ENCODE results near the gene UGT2B7. TPM values are rescaled to one million over a fixed set of nuclear protein-coding genes. Genes with fewer than 3 reads are reported as not detected.
"Not testable (repeated sequence)": the region's sequence is repeated elsewhere in the genome, so short reads cannot be mapped to it uniquely, and the experiment has no call there.

Gene UGT2B7
- 218 TPM for total RNA-seq

DNA sequence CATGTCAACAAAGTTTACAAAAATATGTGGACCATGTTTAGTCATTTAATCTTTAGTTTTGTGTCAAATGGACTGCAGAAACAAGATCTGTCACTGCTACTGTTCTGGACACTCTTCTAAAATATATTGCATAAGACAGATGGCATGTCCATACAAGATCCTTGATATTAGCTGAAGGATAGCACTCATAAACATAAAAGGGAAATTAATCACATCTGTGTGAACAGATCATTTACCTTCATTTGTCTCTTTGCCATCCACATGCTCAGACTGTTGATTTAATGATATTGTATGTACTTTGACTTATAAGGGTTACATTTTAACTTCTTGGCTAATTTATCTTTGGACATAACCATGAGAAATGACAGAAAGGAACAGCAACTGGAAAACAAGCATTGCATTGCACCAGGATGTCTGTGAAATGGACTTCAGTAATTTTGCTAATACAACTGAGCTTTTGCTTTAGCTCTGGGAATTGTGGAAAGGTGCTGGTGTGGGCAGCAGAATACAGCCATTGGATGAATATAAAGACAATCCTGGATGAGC lies at the start of gene UGT2B7:
UGT2B7 (plus strand) TSS at position 364 of the 546 bp plus-strand sequence; CDS start at position 411, 47 bp downstream.
- ATAC-seq, result peak; percentile 77
- peak; percentile 54 for DNase-seq (ENCODE audit: low spot score)

DNA sequence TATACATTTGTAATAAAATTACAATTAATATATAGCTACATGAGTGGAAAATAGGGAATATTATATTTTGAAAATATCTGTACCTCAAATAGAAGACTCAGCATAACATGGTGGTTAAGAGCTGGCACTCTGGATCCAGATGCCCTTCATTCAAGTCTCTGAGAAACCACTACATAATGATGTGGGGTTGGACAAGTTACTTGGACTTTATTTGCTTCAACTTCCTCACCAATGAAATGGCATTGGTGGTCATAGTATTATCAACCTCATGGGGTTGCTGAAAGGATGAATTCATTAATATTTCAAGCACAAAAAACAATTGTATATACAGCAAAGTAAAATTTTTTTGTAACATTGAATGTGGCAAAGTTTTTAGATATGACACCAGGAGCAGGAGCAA lies 46.4 kb upstream of the UGT2B7 start:
- DNase-seq (ENCODE audit: low spot score), result no peak
- ATAC-seq, result no peak

DNA sequence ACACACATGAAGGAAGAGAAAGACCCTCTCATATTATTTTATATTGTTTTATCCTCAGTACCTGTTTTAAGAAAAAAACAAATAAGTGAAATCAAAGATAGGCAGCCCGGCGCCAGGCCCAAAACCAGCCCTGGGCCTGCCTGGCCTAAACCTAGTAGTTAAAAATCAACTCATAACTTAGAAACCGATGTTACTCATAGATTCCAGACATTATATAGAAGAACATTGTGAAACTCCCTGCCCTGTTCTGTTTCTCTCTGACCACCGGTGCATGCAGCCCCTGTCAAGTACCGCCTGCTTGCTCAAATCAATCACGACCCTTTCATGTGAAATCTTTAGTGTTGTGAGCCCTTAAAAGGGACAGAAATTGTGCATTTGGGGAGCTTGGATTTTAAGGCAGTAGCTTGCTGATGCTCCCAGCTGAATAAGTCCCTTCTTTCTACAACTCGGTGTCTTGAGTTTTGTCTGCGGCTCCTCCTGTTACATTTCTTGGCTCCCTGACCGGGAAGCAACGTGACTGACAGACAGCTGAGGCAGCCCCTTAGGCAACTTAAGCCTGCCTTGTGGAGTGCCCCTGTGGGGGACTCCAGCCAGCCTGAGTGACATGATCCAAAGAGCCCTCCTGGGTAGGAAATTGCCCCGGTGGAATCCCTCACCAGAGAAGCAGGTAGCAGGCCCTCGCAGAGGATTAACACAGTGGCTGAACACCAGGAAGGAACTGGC lies 45.3 kb upstream of the UGT2B7 start:
- not testable (repeated sequence) for DNase-seq (ENCODE audit: low spot score)
- ATAC-seq, result peak; percentile 49

DNA sequence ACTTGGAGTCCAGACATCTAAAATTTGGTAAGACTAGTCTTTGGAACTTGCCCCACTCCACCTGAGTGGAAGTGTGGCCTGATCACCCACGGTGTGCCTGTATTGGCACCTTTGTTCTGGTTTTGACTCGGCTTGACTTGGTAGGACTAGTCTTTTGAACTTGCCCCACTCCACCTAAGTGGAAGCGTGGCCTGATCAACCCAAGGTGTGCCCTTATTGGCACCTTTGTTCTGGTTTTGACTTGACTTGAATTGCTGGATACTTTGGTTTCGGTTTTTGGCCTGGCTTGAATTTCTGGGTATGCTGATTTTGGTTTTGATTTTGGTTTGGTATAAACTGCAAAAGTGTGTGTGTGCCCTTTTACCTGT lies 44.7 kb upstream of the UGT2B7 start:
- DNase-seq (ENCODE audit: low spot score) (no peak), ATAC-seq (peak; percentile 32)

DNA sequence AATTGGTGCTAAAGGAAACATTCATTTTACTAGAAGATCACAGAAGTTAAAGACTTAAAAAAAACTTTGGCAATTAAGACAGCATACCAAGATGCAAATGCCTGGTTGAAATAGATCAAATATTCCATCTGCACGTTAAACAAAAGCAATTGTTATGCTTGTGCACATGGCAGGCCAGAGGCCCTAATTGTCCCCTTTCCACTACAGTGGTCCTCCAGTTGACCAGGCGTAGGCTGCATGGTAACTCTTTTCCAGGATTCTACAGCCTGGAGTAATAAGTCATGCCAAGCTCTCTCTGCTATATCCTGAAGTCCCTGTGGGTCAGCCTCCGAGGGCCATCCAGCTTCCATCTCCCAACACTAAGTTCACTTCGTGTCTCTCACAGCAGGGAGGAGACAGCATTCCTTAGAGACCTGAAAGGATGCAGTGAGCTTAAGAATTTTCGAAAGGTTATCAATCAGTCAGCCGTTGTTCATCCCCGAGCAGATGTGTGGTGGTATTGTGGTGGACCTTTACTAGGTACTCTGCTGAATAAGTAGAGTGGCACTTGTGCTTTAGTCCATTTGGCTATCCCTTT lies 42.9 kb upstream of the UGT2B7 start:
- not testable (repeated sequence) for DNase-seq (ENCODE audit: low spot score); ATAC-seq

DNA sequence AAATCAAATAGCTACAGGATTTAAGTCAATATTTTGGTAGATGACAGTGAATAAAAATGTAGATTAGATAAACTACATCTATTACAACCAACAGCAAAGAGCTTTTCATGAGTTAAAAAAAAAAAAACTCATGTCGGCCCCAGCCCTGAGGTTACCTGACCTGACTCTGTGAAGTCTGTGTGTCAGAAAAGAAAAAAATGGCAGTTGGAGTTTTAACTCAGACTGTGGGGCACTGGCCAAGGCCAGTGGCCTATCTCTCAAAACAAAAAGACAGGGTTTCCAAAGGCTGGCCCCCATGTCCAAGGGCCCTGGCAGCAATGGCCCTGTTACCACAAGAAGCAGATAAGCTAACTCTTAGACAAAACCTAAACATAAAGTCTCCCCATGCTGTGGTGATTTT lies 42.2 kb upstream of the UGT2B7 start:
- not testable (repeated sequence) for DNase-seq (ENCODE audit: low spot score); ATAC-seq

DNA sequence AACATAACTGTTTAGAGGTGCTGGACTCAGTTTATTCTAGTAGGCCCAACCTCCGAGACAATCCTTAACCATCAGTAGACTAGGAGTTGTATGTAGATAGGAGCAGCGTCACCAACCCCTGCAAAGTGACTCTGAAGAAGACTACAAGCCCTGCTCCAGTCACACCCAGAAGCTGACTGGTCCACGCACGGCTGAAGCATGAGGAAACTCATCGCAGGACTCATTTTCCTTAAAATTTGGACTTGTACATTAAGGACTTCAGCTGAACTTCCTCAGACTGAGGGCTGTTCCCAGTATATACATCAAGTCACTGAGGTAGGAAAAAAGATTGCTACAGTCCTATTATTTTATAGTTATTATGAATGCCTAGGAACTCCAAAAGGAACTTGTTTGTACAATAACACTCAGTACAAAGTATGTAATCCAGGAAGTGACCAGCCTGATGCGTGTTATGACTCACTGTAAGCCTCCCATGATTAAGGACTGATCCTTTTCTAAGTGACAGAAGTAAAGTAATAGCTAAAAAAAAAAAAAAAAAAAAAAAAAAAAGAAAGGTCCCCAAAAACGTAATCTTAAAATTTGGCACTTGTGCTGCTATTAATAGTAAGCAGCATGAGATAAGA lies 41.6 kb upstream of the UGT2B7 start:
- DNase-seq (ENCODE audit: low spot score) (no peak), ATAC-seq (no peak)

DNA sequence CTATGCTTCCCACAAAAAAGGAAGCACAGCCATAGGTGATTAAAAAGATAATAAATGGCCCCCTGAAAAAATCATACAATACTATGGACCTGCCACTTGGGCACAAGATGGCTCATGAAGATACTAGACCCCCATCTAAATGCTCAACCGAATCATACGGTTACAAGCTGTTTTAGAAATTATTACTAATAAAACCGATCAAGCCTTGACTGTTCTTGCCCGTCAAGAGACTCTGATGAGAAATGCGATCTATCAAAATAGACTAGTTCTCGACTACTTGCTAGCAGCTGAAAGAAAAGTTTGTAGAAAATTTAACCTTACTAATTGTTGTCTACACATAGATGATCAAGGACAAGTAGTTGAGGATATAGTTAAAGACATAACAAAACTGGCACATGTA lies 40.1 kb upstream of the UGT2B7 start:
- no peak for ATAC-seq
- no peak for DNase-seq (ENCODE audit: low spot score)

DNA sequence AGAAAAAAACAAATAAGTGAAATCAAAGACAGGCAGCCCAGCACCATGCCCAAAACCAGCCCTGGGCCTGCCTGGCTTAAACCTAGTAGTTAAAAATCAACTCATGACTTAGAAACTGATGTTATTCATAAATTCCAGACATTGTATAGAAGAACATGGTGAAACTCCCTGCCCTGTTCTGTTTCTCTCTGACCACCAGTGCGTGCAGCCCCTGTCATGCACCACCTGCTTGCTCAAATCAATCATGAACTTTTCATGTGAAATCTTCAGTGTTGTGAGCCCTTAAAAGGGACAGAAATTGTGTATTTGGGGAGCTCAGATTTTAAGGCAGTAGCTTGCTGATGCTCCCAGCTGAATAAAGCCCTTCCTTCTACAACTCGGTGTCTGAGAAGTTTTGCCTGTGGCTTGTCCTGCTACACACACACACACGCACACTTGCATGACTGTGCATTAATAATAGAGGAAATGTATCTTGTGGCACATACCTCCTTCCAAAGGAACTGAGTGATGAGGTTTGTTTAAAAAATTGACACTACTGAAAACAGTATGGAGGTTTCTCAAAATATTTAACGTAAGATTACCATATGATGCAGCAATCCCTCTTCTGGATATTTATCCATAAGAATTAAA lies 39.2 kb upstream of the UGT2B7 start:
- DNase-seq (ENCODE audit: low spot score), result no peak
- no peak for ATAC-seq

DNA sequence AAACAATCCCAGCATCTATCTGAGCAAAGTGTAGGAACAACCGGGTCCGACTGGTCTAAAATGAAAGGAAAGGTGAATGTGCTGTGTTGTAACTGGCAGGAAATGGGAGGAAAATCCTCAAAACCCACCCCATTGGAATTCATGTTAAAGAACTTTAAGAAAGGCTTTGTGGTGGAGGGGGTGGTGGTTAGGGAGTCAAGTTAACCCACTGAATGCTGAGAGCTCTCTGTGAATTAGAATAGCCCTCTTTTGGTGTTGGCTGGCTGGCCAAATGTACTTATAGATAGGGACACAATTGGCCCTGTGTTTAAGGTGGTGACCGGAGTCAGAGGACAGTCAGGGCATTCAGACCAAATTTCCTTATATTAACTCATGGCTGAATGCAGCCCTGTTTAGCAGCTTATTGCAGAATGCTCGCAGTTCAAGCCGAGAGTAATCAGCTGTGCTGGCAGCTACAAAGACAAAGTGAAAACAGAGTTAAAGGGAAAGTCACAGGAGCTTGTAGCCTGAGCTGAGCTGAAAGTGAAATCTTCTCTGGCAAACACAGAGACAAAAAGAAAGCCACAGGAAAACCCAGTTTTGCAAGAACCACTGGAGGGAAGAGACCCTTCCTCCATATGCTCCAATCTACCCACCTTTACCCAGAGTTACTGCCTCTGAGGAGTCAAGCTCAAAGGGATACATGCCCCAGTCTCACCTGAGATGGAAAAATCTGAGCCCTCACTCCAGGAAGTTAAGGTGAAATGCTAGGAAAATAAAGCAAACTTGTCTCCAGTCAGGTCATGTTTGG lies 38.5 kb upstream of the UGT2B7 start:
- DNase-seq (ENCODE audit: low spot score) (no peak), ATAC-seq (peak; percentile 69)

DNA sequence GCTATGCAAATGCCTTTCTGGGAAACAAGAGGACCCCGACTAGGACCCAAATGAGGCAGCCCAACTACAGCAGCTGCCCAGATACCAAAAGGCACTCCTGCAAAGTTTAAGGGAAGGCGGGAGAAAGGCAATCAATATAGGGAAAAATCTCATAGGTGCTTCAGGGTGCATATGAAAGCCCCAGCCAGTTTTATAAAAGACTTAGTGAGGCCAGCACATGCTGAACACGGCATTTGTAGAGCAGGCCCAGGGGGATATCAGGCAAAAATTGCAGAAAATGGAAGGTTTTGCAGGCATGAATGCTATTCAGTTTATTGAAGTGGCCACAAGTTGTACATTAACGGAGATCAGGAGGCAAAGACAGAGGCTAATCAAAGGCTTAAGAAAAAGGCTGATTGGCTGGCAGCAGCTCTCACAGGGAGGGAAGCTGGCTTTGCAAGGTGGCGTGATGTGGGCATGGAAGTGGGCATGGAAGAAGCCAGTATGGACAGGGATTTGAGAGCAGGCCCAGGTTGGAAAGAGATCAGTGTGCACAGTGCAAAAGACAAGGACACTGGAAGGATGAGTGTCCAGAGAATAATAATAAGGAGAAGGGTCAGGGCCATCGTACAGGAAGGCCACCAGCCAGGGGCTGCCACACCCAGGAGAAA lies 37.7 kb upstream of the UGT2B7 start:
- ATAC-seq, result peak; percentile 62
- DNase-seq (ENCODE audit: low spot score), result peak; percentile 73

DNA sequence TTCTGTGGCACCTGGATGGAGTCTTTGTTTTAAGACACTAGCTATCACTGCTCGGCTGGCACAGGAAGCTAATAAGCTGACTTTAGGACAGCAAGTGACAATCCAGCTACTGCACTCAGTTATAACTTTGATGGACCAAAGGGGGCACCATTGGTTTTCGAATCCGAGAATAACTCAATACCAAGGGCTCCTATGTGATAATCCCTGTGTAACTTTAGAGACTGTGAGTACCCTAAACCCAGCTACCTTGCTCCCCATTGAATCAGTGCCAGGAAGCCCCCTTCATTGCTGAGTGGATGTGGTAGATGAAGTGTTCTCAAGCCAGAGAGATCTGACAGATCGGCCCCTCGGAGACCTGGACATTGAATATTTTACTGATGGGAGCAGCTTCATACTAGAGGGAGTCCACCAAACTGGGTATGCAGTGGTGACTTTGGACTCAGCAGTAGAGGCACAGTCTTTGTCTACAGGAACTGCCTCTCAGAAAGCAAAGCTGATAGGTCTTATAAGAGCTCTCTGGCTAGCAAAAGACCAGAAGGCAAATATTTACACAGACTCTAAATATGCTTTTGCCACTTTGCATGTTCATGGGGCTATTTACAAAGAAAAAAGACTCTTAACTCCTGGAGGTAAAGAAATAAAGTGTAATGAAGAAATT lies 35.5 kb upstream of the UGT2B7 start:
- peak; percentile 60 for DNase-seq (ENCODE audit: low spot score)

DNA sequence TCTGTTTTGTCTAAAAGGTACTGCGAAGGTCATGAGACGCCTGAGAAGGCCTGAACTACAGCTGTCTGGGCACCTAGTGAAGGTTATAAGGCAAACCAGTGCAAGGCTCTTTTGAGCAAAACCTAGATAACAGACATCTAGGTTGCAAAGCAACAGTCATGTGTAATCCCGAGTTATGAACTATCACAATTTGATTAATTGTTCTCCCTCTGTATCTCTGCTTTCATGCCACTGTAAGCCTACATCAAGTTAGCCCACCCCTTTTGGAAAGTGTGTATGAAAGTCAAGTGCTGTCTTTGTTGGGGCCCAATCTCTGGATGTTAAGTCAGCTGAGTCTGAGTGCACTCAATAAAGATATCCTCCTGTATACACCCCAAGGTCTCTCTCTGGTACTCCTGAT lies 31.9 kb upstream of the UGT2B7 start:
- no peak for ATAC-seq

More for the DNA sequence above, 35.5 kb upstream of the UGT2B7 start:
- peak; percentile 80 for ATAC-seq

DNA sequence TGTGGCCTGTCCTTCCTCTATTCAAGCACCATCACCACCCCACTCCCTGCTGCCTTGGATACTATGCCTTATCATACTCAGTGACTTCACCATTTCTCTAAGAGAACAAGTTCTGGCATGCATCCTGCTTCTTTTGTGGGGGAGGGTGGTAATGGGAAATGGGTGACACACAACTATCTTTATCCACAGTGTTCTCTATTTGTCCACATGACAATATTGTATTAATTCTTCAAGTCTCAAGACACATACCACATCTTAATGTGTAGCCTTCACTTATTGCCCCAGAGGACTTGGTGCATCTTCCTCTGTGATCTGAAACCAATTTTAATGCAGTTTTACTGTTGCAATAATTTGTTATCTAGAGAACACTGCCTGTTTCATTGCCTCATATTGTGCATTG lies 29.3 kb upstream of the UGT2B7 start:
- DNase-seq (ENCODE audit: low spot score), result no peak
- no peak for ATAC-seq

More for the DNA sequence above, 31.9 kb upstream of the UGT2B7 start:
- DNase-seq (ENCODE audit: low spot score), result no peak

DNA sequence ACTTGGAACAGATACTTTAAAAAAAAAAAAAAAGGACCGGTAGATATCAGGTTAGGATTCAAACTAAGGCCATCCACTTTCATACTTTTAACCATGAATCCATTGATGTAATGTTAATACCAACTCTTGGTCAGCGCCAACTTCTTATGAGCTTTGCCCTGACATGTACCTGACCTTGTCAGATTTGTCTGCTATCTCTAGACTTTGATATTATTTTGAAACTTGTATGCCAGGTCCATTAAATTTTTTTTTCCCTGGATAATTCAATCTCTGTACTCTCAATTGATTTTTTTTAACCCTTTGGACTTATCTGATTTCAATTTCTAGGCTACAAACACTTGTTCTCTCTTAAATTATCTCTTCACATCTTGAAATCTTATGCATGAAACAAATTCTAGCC lies 27.2 kb upstream of the UGT2B7 start:
- peak; percentile 83 for ATAC-seq
- peak; percentile 56 for DNase-seq (ENCODE audit: low spot score)

DNA sequence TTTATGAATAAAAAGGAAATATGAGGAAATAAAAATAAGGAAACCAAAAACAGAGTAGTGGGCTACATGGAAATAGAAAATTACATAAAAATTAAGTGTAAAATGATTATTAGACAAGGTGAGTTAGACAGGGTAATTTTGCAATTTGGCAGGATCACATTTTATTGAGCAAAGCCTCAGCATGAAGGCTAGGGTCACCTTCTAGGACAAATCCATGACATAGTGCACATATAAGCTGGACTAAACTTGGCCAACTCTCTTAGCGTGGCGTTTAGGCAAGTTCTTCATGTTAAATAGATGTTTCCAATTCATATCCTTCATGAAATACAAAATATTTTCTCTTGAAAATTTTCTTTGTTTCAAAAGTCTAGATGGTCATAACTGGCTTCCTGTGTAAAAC lies 25.7 kb upstream of the UGT2B7 start:
- ATAC-seq (peak; percentile 73), DNase-seq (ENCODE audit: low spot score) (no peak)

DNA sequence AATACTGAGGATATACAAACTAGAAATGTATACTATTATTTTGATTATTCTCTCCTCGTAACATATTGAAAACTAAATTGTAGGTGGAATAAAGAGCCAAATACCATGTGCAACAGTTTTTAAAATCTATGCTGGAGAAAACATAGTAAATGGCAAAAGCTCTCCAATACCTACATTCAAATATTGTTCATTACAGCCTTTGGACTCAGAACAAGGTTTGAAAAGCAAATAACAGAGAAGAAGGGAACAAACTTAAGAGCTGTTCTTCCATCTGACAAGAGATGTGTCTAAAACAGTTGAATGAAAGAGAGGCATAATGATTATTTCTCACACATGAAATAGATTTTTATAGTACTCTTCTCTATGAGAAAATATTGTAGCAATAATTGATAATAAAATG lies 25.0 kb upstream of the UGT2B7 start:
- ATAC-seq (no peak), DNase-seq (ENCODE audit: low spot score) (no peak)

DNA sequence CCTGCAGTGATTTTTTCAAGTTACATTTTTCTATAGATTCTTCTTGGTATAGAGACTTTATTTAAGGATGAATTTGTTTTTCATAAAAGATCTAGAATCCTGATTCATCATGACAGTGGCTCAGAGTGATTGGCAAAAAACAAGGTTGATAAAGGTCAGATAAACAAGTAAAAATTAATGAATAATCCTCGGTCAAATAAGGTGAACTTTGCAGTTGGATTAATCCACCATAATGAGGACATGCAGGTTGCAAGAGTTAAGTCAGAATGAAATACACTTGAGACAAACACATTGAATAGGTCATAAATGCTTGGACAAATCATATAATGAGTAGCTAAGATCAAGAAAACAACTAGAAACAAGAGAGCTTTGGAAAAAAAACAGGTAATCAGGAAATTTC lies 22.9 kb upstream of the UGT2B7 start:
- ATAC-seq (peak; percentile 49), DNase-seq (ENCODE audit: low spot score) (no peak)

DNA sequence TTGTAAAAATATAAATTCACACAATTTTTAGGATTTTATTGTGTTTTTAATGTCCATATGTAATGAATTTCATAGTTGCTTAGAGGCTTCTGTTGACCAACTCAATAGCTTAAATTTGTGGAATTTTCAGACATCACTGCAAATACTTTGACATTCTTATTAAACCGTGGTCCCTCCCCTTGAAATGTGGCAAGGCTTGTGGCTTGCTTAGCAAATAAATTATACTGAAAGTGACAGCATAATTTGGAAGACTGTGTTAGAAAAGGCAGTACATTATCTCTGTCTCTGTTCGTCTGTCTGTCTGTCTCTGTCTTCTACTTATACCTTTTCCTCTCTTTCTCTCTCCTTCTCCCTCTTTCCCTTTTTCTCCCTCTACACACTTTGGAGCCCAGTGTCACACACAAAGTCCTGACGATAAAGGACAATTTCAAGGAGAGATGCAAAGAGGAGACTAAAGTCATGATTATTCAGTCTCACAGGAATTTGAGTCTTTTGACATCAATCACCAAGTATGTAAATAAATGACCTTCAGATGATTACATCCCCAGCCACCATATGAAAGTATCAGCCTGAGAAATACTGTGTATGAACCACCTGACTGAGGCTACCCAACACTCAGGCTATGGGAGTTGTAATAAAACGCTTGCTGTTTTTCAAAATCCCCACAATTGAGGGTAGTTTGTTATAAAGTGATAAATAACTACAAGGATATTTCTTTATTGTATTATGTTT lies 21.0 kb upstream of the UGT2B7 start:
- no peak for ATAC-seq
- DNase-seq (ENCODE audit: low spot score), result no peak
